ENCODE results near the gene TPMT. TPM values are rescaled to one million over a fixed set of nuclear protein-coding genes. Genes with fewer than 3 reads are reported as not detected.

TPMT gene
- total and polyA plus RNA-seq, 2 of the 13 experiments (the other 11 are each of a cell fraction or from before 2014, with no cell fraction given), result 11.1 to 22.8 TPM

DNA sequence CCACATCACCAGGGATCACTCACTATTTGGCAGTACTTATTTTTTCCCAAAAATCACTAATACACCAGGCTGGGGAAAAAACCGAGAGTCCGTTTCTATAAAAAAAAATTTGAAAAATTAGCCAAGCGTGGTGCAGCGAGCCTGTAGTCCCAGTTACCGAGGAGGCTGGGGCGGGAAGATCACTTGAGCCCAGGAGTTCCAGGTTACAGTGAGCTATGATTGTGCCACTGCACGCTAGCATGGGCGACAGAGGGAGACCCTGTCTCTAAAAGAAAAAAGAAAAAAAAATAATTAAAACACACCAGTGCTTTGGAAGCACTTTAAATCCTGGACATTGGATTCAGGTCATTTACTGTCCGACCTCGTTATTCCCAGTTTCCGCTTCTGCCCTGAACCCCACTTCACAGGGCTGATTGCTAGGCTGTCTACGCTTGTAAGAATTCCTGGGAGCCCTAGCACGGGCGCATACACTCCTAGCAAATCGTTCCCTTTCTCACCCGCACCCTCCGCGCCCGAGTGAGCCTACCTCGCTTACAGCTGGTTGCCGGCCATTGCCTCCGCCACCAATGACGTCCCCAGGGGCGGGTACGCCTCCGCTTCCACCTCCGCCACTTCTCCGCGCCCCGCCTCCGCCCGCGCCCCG is at the start of gene TPMT (continued):
- TF ChIP-seq ZNF772 (CRISPR knock-in tag; IDR thresholded peaks at IDR 0.05) (no peak), HNRNPLL (IDR thresholded peaks at IDR 0.05; ENCODE audit: low read depth, low read length, poor library complexity, severe bottlenecking) (no peak), NFE2 (CRISPR knock-in tag; IDR thresholded peaks at IDR 0.05) (no peak), MTERF4 (CRISPR knock-in tag; IDR thresholded peaks at IDR 0.05) (no peak), TCF12 (IDR thresholded peaks at IDR 0.05) (no peak), TCF12 (CRISPR knock-in tag; IDR thresholded peaks at IDR 0.05) (no peak), TRAFD1 (CRISPR knock-in tag; IDR thresholded peaks at IDR 0.05; ENCODE audit: borderline replicate concordance) (no peak), HDAC1 (CRISPR knock-in tag; IDR thresholded peaks at IDR 0.05) (peak; percentile 20; the same call in 1 of the 2 replicates), RXRA (CRISPR knock-in tag; IDR thresholded peaks at IDR 0.05) (no peak), ZFP91 (CRISPR knock-in tag; IDR thresholded peaks at IDR 0.05; ENCODE audit: borderline replicate concordance) (no peak; the same call in 1 of the 2 replicates), AKAP8 (CRISPR knock-in tag; IDR thresholded peaks at IDR 0.05) (no peak), SRY (CRISPR knock-in tag; IDR thresholded peaks at IDR 0.05) (peak; percentile 7; the same call in 1 of the 2 replicates), PCBP1 (IDR thresholded peaks at IDR 0.05; ENCODE audit: borderline replicate concordance, low read depth, low read length) (no peak), ATF4 (CRISPR knock-in tag; IDR thresholded peaks at IDR 0.05) (no peak), KDM2A (CRISPR knock-in tag; IDR thresholded peaks at IDR 0.05; ENCODE audit: borderline replicate concordance, low read depth) (0 out of 2 replicates have a peak, but pooled peaks have one; percentile 4), ZNF619 (CRISPR knock-in tag; IDR thresholded peaks at IDR 0.05) (no peak), NR2F2 (IDR thresholded peaks at IDR 0.05; ENCODE audit: borderline replicate concordance, low read depth) (0 out of 2 replicates have a peak, but pooled peaks have one; percentile 18), ZGPAT (CRISPR knock-in tag; IDR thresholded peaks at IDR 0.05) (peak; percentile 66), KLF9 (CRISPR knock-in tag; IDR thresholded peaks at IDR 0.05; ENCODE audit: low read depth) (no peak)
- TF ChIP-seq, protein P1, sequence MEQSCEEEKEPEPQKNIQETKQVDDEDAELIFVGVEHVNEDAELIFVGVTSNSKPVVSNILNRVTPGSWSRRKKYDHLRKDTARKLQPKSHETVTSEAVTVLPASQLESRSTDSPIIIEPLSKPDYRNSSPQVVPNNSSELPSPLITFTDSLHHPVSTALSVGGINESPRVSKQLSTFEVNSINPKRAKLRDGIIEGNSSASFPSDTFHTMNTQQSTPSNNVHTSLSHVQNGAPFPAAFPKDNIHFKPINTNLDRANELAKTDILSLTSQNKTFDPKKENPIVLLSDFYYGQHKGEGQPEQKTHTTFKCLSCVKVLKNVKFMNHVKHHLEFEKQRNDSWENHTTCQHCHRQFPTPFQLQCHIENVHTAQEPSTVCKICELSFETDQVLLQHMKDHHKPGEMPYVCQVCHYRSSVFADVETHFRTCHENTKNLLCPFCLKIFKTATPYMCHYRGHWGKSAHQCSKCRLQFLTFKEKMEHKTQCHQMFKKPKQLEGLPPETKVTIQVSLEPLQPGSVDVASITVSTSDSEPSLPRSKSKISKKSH (CRISPR knock-in tag; IDR thresholded peaks at IDR 0.05; ENCODE audit: borderline replicate concordance), result peak; percentile 65; the same call in 1 of the 2 replicates

Data from HepG2 (cell line).